Measurements from ENCODE around the gene GRIFIN.

Gene GRIFIN

GRCh38 chr7:2452643-2453270 lies 23.4 kb downstream of the GRIFIN start:
- no peak for DNase-seq

- DNase-seq = no peak
These were observed 24.1 kb downstream of the GRIFIN start for GRCh38 chr7:2452074-2452507.

- peak; percentile 91 for DNase-seq
These were observed 24.8 kb downstream of the GRIFIN start for GRCh38 chr7:2451171-2452073.

DNA sequence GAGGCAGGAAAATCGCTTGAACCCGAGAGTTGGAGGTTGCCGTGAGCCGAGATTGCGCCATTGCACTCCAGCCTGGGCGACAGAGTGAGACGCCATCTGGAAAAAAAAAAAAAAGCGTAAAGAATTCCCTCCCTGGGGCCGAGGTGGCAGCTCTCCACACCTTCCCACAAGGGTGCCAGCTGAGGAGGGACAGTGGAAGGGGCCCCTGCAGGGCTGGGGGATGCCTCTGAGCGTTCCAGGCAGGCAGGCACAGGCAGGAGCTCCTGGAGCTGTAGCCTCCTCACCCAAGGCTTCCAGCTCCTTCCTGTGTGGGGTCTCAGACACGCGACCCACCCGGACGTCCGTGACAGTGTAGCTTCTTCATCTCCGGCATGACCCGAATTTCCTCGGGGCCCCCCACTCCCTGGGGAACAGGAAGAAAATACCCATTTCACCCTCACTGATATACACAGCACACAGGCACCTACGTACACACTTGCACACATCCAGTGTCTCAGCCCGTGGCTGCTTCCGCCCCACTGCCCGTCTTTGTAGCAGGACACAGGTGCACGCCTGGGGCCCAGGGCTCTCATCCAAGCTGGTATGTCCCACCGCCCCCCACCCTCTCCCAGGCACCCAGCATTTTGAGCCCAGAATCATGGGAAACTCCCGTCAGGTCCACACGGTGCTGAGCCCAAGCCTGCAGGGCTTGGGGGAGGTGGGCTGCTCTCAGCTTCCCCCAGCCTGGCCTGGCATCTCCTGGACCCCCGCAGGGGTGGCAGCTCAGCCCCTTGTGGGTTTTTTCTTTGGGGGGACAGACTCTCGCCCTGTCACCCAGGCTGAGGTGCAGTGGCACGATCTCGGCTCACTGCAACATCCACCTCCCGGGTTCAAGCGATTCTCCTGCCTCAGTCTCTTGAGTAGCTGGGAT lies 25.7 kb downstream of the GRIFIN start:
- DNase-seq = no peak

DNA sequence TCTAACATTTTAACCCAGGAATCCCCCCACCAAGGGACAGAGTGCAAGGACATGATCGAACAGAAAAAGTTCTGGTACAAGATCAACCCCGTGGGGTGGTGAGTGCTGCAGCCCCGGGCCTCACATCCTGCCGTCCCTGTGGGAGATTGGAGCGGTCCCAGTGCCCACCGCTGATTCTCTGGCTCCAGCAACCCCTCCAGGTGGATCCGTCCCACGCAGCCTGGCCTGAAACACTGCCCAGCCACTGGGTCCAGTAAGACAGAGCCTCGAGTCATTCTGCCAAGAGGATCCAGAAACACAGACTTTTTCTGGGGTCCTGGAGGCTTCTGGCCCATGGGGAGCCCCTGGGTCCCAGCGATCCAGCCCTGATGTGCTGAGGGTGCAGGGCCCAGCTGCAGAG lies 29.5 kb downstream of the GRIFIN start:
- no peak for DNase-seq

GRCh38 chr7:2445898-2446555 lies 30.2 kb downstream of the GRIFIN start:
- no peak for DNase-seq

GRCh38 chr7:2445047-2445446 lies 31.2 kb downstream of the GRIFIN start:
- no peak for DNase-seq

DNA sequence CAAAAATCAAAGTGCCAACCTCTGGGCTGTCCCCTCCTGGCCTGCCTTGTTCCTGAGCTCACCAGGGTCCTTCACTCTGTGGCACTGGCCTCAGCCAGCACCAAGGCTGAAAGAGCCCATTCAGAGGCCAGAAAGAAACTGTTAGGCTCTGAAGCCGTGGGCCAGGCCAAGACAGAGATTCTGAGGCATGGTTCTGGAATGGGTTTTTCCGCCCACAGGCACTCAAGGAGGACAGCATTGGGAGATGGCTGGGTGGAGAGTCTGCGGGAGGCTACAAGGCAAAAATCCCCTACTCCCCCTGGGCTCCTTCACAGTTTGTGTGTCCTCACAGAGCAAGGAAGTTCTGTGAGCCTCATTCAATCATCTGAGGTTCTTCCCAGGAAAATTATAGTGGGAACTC lies 31.7 kb downstream of the GRIFIN start:
- DNase-seq = no peak

GRCh38 chr7:2443491-2443890 lies 32.7 kb downstream of the GRIFIN start:
- no peak for DNase-seq

DNA sequence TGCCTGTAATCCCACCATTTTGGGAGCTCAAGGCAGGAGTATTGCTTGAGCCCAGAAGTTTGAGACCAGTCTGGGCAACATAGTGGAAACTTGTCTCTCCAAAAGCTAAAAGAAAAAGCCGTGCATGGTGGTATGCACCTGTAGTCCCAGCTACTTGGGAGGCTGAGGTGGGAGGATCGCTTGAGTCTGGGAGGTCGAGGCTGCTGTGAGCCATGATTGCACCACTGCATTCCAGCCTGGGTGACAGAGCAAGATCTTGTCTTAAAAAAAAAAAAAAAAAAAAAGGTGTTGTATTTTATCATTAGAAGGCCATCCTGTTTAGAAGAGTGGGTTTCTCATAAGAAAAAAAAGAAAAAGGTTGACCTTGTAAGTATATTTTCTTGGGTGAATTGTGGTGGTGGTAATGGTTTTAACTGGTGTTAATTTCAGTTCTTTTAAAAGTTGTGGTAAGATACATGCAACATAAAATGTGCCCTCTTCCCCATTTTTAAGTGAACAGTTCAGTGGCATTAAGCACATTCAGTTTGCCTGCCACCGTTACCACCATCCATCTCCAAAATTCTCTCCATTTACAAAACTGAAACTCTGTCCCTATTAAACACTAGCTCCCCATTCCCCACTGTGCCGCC lies 34.7 kb downstream of the GRIFIN start:
- DNase-seq = no peak

GRCh38 chr7:2440608-2441245 lies 35.5 kb downstream of the GRIFIN start:
- DNase-seq = no peak

DNA sequence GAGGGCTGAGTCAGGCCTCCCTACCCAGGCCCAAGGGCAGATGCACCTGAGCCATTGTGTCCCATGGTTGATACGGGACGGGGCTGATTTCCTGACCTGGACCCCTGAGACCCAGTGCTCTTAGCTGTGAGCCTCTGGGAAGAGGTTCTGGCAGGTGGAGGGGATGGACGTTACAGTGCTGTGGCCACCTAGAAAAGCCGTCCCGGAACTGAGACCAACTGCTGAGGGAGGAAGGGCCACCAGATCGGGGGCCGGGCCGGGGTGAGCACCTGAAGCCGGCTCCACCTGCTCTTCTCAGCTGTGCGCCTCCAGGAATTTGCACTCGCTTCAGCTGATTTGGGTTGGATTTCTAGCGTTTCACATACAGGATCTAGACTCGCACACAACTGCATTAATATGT lies 37.4 kb downstream of the GRIFIN start:
- no peak for DNase-seq

DNA sequence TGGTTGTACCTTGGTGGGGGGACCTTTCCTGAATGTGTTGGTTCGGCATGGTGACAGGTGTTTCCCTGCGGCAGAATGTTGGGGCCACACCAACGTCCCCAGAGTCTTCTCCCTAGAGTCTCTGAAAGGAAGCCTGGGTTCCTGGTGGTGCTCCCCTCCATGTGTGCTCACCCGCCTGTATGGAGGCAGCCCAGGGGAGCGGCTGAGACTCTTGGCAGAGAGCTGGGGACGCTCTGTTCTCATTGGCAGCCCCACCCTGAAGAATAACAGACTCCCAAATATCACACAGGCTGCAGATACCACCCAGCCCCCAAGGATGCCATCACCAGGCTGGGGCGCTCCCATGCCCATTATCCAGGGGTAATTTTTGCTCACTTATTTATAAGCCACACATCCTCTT lies 38.0 kb downstream of the GRIFIN start:
- DNase-seq = no peak

DNA sequence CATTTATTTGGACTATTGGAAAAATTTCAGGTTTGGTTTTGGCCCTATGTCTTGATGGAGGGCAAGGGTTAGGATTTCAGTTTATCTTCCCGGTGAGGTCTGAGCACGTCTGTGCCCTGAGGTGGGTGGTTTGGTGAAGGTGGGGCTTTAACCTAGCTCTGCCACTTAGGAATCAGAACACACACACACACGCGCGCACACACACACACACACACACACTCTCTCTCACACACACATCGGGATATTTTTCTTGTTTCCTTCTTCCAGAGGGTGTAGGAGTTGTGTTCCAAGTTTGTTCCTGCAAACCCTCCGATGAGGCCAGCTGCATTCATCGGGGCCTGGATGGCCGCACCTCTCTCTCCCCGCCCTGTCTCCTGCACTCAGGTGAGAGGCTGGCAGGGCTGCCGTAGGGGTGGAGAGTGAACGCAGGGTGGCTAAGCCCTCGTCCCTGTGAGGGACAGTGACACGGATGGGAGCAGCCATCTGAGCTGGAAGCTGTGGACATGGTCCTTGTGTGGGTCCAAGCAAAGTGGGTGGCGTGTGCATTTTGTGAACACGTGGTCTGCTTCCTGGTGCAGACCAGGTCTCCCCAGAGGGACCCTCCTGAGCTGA lies 38.6 kb downstream of the GRIFIN start:
- DNase-seq = no peak

DNA sequence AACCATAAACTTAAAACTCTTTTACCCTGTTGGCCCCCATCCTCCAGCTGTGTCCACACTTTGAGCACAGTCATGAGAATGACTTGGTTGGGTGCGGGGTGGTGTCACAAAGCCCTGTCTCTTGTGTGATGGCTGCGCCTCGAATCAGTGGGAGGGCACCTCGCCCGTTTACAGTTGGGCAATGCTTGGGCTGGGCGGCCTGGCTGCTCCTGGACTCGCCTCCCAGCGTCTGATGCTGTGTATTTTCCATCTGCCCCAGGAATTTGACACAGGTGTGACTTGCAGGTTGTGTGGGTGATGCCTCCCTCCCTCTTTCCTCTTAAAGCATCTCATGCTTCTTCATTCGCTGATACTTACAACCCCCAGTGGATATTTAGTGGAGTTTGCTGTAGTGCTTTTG lies 39.1 kb downstream of the GRIFIN start:
- no peak for DNase-seq

DNA sequence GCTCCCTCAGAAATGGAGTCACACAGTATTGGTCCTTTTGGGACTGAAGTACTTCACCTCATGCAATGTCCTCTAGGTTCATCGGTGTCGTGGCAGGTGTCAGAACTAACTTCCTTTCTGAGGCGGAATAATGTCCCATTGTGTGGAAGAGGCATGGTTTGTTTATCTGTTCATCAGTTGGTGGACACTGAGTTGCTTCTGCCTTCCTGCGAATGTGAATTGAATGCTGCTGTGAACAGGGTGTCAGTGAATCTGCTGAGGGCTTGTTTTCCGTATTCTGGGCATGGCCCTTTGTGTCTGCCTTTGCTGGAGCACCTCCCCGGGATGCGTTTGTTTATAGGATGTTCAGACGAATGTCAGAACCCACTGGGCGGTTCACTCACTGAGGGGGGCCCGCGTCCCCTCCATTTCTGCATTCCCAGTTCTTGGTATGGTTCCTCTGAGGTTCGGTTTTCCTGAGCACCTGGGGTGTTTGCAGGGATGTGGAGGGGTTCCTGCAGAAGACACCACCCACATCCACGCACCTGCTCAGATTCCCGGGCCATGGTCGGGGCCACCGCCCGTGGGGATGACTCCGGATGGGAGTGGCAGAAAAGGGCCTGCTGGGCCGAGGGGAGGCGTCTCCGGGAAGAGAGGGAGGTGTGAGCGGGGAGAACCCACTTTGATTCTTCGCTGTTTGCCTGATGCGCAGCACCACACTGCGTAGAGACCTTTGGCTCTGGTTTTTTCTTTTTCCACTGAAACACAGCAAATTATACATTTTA lies 39.7 kb downstream of the GRIFIN start:
- no peak for DNase-seq

GRCh38 chr7:2435146-2435545 lies 41.1 kb downstream of the GRIFIN start:
- DNase-seq = no peak

- DNase-seq = no peak
These were observed 42.3 kb downstream of the GRIFIN start for GRCh38 chr7:2433713-2434550.

DNA sequence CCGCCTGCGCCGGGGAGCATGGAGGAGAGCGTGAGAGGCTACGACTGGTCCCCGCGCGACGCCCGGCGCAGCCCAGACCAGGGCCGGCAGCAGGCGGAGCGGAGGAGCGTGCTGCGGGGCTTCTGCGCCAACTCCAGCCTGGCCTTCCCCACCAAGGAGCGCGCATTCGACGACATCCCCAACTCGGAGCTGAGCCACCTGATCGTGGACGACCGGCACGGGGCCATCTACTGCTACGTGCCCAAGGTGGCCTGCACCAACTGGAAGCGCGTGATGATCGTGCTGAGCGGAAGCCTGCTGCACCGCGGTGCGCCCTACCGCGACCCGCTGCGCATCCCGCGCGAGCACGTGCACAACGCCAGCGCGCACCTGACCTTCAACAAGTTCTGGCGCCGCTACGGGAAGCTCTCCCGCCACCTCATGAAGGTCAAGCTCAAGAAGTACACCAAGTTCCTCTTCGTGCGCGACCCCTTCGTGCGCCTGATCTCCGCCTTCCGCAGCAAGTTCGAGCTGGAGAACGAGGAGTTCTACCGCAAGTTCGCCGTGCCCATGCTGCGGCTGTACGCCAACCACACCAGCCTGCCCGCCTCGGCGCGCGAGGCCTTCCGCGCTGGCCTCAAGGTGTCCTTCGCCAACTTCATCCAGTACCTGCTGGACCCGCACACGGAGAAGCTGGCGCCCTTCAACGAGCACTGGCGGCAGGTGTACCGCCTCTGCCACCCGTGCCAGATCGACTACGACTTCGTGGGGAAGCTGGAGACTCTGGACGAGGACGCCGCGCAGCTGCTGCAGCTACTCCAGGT lies 43.1 kb downstream of the GRIFIN start:
- no peak for DNase-seq
